Myocyte (in vitro differentiated cells): ENCODE measurements around the gene MYO9A. TPM values are rescaled to one million over a fixed set of nuclear protein-coding genes. Genes with fewer than 3 reads are reported as not detected.
A peak's percentile ranks its signal among the peaks of the same experiment; 100 is the strongest.

ENCODE experiments used
- DNase-seq: peaks from one replicate; pipeline ENCODE4 v3.0.0-alpha.2; 2012; ENCODE audit warnings: low read depth
- polyA plus RNA-seq: library from polyadenylated mRNA; unstranded; fragments of >200 nt; gene quantifications from one replicate; pipeline ENCODE4 v1.2.1, GENCODE V29; 2012; ENCODE audit warnings: missing spikeins
- total RNA-seq: library from RNA; depleted of rRNA; stranded (reverse); fragments of >200 nt; gene quantifications from 2 replicates; pipeline ENCODE4 v1.2.3, GENCODE V29; 2014

Gene MYO9A, protein sequence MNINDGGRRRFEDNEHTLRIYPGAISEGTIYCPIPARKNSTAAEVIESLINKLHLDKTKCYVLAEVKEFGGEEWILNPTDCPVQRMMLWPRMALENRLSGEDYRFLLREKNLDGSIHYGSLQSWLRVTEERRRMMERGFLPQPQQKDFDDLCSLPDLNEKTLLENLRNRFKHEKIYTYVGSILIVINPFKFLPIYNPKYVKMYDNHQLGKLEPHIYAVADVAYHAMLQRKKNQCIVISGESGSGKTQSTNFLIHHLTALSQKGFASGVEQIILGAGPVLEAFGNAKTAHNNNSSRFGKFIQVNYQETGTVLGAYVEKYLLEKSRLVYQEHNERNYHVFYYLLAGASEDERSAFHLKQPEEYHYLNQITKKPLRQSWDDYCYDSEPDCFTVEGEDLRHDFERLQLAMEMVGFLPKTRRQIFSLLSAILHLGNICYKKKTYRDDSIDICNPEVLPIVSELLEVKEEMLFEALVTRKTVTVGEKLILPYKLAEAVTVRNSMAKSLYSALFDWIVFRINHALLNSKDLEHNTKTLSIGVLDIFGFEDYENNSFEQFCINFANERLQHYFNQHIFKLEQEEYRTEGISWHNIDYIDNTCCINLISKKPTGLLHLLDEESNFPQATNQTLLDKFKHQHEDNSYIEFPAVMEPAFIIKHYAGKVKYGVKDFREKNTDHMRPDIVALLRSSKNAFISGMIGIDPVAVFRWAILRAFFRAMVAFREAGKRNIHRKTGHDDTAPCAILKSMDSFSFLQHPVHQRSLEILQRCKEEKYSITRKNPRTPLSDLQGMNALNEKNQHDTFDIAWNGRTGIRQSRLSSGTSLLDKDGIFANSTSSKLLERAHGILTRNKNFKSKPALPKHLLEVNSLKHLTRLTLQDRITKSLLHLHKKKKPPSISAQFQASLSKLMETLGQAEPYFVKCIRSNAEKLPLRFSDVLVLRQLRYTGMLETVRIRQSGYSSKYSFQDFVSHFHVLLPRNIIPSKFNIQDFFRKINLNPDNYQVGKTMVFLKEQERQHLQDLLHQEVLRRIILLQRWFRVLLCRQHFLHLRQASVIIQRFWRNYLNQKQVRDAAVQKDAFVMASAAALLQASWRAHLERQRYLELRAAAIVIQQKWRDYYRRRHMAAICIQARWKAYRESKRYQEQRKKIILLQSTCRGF (N-terminal part only)
- 21.2 and 22.1 TPM in 2 replicates for total RNA-seq
- 5.5 TPM for polyA plus RNA-seq

DNA sequence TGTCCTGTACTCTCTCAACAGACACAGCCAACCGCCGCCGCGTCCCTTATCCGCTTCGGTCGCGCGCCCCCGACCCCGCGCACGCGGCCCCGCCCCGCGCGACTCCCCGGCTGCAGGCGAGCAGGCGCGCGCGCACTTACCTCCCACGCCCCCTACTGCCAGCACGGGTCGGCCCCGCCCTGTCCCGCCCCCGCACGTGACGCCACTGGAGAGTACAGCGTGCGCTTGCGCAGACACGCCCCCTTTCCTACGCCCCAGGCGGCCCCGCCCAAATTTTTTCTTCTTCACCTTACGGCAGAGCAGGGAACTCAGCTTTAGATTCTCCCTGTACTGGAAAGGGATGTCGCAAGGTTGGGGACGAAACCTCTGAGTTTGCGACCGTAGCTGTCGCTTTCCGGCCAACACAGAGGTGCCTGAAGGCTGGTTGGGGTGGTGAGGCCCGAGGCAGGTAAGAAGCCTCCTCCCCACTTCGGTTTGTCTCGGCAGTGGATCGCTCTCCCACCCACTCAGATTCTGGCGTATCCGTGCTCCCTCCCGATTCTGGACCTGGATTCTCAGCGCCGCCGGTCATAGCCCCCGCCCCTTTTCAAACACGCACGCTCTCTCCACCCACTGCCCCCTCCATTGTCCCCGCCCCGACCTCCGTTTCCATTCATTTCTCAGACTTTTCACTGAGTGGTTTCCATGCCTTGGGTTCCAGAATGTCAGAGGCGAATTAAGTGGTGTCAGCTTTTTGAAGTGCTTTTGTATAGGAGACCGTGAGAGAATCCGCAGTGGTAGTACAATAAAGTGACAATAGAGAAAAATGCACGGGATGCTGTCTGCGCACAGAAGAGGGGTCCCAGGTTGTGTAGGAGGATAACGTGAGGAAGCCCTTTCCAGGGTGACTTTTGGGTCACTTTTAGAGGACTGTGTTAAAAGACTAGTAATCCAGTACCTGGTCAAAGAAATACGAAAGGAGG, at the start of gene MYO9A, which contains the start of gene SENP8:
Gene MYO9A (minus strand): TSS at position 134 of the 962 bp plus-strand sequence. CDS start 71,587 bp downstream, outside the sequence.
Gene SENP8 (plus strand): TSS at position 387 of the 962 bp plus-strand sequence. CDS start 21,221 bp downstream, outside the sequence.
- DNase-seq, result peak; percentile 97

DNA sequence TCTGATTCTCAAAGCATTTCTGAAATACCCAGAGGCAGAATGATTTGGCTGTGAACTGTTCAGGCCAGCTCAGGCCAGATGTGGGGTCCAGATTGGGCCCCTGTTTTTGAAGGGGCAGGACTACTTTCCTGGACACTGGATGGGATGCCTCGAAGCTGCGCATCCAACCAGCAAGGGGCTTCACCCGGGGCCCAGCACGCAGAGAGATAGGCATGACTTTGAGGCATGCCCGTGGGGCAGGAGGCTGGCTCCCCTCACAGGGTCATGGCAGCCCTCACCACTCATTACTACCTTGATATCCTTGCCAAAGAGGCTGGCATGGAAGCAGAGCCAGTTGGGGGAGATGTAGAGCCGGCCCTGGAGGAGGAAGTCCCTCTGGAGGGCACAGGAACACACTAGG, 49.5 kb upstream of the MYO9A start:
- DNase-seq, result no peak

DNA sequence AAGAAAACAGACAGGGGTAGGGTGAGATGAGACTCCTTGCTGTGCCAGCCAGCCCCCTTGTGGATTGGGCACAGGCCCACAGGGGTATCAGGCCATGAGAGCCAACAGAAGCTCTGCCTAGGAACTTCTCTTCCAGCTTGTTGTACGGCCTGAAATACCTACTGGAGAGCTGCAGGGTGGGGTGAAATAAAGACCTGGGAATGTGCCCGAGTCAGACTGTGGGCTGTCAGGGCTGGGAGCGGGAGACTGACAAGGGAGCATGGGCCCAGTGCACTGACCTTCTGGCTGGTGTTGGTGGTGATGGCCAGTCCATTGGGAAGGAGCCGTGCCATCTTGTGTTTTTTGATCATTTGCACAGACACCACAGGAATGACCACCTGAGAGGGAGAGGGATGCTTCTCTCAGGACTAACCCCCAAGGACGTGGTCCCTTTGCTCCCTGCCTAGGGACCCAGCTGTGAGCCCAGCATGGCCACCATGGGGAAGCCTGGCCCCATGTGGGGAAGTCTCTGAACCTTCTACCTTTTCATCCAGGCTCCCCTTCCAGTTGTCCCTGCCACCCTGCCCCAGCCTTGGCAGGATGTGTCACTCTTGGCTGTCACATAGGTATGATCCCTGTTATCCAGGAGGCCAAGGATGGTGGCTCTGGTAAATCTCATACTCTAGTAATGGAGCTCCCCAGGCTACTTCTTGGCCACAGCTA, 48.9 kb upstream of the MYO9A start:
- no peak for DNase-seq

DNA sequence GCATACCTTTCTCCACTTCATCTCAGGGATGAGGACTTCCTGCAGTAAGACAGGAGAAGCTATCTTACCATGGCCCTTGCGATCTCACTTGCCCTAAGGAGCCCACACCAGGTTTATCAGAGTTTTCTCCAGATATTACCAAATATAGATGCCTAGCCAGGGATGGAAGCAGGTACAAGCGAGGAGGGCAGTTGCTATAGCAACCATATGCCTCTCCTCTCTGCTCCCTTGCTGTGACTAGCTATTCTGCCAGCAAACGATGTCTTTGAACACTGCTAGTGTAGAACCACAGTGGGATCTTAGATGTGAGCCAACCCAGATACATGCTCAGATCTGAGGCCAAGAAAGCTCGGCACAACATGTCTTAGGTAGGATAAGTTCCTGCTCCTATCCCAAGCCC, 45.8 kb upstream of the MYO9A start:
- DNase-seq, result no peak

DNA sequence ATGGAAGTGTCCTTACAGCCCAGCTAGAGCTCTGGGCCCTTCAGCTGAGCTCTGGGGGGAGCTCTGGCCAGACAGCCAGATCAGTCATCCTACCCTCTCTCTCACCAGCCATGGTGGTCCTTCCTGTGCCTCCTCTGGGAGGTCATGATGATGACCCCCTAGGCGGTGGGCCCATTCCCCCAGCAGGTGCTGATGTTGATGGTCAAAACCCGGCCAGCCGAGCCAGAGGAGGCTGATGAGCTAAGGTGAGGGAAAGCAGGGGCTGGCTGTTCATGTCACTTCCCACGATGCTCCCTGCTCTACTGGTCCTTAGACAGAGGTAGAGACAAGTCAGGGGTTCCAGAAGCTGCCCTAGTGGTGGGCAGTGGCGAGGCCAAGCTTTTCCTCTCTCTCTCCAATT, 44.6 kb upstream of the MYO9A start:
- DNase-seq, result no peak

DNA sequence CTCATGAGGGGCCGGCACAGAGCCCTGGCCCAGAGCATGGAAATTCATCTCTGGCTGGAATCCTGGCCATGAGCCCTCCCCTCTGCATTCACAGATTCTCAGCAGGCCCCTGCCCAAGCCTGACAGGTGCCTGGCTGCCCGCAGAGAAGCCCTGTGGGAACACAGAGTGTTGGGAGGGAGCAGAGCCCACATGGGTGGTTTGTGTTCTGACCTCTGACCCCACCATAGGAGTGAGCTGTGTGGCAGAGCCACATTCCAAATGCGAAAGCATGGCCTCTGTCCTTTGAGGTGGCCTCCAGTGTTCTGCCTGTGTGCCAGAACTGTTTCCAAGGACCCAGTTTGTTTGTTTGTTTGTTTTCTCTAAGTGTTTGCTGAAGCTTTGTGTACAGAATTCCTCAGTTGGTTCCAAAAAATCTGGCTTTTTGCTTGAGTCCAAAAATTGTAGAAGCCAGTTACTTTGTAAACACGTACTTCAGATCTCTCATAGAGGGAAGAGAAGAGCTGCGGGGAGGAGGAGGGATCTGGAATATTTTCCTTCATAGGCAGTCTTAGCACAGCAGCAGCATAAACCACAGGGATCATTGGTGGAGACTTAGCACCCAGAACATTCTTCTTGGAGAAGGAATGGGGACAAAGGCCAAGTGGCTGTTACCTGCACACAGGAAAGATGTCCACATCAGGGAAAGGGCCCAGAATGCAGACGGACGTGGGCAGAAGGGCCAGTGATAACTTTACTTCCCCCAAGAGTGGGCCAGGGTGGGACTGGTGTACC, 43.6 kb upstream of the MYO9A start:
- DNase-seq, result peak; percentile 84

DNA sequence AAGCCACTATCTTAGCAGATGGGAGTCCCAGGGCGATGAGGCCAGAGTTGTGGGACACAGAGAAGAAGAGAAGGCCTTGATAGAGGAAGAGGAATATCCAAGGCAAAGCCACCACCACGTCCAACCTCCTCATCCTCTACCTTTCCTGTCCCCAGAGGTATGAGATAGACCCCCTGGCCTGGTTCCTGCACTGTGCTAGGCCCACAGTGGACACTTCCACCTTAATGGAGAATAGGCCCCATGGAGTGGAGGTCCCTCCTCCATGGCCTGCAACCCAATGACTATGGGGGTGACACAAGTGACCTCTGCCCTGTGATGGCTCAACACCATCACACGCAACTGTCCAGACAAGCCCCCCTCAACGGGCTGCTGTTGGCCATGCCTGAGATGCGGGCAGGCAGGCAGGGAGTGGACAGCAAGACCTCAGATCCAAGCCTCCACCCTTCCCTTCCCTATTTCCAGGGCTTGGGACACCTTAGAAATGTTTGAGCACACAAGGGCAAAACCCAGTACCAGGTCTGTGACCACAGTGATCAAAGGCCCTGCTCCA, 42.8 kb upstream of the MYO9A start:
- no peak for DNase-seq

DNA sequence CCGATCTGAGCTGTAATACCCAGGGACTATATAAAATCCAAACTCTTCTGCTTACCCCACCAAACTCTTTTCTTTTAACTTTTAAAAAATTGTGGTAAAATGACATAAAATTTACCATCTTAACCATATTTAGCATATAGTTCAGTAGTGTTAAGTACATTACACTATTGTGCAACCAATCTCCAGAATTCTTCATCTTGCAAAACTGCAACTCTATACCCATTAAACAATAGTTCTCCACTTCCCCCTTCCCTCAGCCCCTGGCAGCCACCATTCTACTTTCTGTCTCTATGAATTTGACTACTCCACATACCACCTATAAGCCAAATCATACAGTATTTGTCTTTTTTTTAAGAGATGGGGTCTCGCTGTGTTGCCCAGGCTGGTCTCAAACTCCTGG, 39.0 kb upstream of the MYO9A start:
- DNase-seq, result no peak

DNA sequence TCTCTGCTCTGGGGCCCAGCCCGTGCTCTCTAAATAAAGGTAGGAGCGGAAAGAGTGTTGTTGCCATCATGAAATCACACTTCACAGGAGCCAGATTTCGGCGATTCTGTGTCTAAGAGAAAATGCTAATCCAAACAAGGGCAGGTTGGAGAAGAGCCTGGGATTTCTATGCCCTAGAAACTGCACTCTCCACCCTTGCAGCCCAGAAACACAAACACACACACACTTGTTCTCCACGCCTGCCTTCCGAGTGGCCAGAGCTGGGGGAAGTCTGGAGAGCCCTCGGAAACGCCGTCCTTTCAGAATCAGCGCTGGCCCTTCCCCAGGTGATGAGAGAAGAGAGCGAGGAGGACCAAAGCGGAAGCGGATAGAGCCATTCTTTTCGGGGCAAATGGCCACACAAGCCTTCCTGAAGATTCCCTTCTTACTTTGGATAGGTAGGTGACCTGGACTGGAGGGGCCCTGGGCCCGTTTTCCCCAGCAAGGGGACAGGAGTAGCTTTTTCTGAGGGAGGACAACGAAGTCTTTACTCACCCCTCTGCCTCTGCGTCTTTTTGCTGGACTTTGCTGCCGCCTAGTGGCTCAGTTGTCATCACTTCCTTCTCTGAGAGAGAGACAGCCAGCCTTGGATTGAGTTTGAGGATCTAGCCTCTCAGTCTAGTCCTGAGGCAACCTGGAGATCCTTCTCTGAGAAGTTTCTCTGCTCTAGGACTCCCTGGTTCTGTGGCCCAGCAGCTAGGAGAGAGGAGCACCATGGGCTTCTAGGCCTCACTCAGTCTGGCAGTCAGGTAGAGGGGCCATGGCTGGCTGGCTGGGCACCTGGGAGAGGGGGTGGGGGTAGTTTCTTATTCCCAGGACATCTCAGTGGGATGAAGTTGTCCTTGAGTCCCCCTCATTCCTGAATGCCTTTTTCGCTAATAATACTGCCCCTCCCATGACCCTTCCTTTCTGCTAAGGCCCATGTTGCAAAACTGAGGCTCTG, 38.0 kb upstream of the MYO9A start:
- DNase-seq, result peak; percentile 91

DNA sequence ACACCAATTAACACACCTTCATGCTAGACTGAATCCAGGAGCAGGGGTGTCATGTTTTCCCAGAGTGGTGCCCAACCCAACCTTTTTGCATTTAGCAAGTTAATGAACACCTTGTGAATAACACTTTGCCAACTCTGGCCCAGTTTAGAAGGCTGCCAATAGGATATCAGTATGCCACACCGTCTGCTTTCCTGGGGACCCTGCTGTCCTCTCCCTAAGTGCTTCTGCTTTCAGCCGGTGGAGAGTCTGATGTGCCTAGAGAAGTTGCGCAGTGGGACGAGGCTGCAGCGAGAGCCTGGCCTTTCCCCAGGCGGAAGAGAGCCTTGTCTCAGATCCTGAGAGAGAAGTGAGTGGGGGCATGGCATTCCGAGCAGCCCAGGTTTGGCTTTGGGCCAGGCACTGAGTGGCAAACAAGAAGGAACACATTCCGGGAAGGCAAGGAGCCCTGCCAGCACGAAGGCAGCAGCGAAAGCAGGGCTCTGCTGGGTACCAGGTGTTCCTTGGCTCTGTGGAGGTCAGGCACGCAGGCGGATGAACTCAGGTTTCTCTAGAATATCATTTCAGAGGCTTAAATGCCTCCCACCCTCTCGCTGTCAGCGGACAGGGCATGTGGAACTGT, 37.2 kb upstream of the MYO9A start:
- peak; percentile 64 for DNase-seq

DNA sequence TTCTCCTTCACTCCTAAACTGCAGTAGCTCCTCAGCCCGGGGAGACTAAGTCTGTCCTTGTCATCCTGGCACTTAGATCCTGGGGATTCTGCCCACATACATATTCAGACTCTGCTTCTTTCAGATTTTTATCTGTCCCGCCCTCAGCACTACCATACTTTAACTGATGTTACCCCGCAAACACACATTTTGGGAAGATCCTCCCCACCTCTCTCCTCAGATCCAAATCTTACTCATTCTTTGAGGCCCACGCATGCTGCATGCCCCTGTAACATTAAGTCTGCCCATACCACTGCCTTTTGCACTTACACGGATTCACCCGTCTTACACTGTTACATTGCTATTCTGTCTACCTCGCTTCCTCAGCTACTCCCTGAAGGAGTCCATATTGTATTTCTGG, 36.4 kb upstream of the MYO9A start:
- DNase-seq, result no peak

DNA sequence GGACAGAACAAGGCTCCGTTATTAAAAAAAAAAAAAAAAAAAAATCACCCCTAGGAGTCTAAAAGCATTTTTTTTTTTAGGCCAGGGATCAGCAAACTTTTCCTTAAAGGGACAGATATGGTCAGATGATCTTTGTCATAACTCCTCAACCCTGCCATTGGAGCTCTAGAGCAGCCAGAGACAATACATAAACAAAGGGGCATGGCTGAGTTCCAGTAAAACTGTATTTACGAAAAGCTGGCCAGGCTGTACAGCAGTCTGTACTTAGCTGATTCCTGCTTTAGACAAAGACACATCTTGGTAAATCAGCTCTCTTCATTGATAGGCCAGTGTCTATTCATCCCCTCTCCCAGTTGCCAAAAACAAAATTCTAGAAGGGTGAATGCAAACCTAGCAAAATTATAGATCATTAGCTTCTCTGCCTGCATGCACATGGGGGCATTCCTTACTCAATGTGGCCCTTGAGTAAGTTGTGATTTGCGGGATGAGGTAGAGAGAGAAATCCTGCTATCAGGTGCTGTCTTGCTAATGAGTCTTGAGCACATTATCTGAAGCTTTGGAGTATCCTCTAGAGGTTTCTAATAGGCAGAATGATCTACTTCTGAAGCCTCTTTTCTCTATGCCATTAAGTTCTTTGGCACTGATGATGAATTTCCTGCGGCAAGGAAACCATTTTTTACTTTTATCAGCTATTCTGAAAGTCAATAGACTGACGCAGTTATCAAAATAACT, 35.5 kb upstream of the MYO9A start:
- DNase-seq, result no peak

DNA sequence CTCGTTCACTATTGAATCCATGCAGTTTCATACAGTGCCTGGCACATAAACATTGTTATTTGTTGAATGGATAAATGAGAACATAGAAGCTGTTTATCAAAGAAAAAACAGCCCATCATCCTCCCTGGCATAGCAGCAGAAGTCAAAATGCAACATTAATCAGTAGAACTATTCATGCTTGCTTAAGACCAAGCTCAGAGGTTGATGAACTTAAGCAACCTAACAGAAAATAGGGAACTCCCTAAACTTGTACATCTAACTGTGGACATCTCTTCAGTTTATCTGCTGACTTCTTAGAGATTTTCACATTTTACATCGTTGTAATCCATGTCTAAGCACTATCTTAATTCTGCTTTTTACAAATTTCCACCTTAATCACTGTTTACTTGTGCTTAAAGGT, 29.5 kb upstream of the MYO9A start:
- no peak for DNase-seq

DNA sequence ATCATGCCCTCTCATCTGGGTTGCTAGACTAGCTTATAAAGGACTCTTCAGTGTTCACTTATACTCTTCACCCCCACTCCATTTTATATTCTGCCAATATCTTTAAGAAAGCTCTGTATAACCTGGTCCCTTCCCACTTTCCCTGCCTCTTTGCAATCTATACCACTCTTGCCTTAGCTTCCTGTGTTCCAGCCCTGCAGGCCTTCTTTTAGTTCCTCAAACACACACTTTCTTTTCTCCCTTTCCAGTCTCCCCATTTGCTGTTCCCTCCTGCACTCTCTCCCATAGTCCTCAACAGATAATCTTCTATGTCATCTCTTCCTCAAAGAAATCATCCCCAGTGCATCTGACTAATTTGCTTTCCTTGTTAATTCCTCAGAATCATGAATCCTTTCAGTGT, 29.0 kb upstream of the MYO9A start:
- DNase-seq, result no peak

DNA sequence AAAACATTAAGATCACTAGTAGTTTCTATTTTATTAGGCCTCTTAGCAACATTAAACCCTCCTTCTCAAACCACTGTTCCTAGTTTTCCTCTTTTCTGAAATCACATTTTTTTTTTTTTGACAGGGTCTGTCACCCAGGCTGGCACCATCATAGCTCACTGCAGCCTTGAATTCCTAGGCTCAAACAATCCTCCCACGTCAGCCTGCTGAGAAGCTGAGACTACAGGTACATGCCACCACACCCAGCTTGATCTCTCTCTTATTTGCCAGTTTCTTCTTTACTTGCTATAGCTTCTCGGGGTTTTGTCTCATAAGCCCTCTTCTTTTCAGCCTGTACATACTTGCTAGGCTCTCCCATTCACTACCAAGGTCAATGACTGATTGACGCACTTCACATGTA, 28.3 kb upstream of the MYO9A start:
- no peak for DNase-seq
